ENCODE measurements around the gene YEATS2.

DNA sequence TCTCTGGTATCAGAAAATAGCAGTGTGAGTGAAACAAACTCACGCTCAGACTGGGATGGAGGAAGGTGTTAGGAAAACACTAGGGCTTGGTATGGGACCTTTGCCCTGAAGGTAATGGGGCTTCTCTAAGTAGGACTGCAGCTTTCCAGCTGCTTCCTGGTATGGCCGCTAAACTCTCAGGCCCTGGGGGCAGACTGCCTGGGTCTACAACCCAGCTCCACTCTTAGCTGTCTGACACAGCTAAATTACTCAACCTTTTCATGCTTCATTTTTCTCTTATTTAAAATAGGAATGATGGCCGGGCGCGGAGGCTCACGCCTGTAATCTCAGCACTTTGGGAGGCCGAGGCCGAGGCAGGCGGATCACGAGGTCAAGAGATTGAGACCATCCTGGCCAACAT, 5.2 kb upstream of the YEATS2 start:
- TF ChIP-seq POLR2AphosphoS5 (IDR thresholded peaks at IDR 0.05; ENCODE audit: low read depth, low read length) (no peak), TCF7L2 (IDR thresholded peaks at IDR 0.05; ENCODE audit: low read depth, low read length) (no peak)
- TF ChIP-seq, protein P1, sequence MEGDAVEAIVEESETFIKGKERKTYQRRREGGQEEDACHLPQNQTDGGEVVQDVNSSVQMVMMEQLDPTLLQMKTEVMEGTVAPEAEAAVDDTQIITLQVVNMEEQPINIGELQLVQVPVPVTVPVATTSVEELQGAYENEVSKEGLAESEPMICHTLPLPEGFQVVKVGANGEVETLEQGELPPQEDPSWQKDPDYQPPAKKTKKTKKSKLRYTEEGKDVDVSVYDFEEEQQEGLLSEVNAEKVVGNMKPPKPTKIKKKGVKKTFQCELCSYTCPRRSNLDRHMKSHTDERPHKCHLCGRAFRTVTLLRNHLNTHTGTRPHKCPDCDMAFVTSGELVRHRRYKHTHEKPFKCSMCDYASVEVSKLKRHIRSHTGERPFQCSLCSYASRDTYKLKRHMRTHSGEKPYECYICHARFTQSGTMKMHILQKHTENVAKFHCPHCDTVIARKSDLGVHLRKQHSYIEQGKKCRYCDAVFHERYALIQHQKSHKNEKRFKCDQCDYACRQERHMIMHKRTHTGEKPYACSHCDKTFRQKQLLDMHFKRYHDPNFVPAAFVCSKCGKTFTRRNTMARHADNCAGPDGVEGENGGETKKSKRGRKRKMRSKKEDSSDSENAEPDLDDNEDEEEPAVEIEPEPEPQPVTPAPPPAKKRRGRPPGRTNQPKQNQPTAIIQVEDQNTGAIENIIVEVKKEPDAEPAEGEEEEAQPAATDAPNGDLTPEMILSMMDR (IDR thresholded peaks at IDR 0.05), result no peak

Measured in Panc1 (cell line).